ENCODE results near the gene UBL3.

DNA sequence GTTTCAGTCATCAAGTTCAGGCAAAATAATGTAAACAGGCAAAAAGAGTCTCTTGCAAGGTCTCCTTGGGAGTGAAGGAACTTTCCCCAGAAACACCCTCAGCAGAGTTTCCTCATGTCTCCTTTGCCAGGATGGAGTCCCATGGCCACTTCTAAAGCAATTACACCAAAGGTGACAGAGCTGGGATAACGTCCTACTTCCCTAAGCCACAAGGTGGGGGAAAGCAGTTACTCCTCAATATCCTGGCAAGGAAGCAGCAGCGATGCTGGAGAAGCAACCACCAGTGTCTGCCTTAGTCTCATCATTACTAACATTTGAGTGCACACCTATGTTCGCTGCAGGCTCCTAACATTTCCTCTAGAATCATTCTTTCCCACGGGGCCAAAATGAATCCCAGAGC, 88.6 kb downstream of the UBL3 start:
- TF ChIP-seq, protein P1, sequence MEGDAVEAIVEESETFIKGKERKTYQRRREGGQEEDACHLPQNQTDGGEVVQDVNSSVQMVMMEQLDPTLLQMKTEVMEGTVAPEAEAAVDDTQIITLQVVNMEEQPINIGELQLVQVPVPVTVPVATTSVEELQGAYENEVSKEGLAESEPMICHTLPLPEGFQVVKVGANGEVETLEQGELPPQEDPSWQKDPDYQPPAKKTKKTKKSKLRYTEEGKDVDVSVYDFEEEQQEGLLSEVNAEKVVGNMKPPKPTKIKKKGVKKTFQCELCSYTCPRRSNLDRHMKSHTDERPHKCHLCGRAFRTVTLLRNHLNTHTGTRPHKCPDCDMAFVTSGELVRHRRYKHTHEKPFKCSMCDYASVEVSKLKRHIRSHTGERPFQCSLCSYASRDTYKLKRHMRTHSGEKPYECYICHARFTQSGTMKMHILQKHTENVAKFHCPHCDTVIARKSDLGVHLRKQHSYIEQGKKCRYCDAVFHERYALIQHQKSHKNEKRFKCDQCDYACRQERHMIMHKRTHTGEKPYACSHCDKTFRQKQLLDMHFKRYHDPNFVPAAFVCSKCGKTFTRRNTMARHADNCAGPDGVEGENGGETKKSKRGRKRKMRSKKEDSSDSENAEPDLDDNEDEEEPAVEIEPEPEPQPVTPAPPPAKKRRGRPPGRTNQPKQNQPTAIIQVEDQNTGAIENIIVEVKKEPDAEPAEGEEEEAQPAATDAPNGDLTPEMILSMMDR (IDR thresholded peaks at IDR 0.05): no peak
- no peak for TF ChIP-seq POLR2A (IDR thresholded peaks at IDR 0.05)
